Measurements from ENCODE around the gene PLVAP.
A peak's percentile ranks its signal among the peaks of the same experiment; 100 is the strongest.

Gene PLVAP, protein sequence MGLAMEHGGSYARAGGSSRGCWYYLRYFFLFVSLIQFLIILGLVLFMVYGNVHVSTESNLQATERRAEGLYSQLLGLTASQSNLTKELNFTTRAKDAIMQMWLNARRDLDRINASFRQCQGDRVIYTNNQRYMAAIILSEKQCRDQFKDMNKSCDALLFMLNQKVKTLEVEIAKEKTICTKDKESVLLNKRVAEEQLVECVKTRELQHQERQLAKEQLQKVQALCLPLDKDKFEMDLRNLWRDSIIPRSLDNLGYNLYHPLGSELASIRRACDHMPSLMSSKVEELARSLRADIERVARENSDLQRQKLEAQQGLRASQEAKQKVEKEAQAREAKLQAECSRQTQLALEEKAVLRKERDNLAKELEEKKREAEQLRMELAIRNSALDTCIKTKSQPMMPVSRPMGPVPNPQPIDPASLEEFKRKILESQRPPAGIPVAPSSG

DNA sequence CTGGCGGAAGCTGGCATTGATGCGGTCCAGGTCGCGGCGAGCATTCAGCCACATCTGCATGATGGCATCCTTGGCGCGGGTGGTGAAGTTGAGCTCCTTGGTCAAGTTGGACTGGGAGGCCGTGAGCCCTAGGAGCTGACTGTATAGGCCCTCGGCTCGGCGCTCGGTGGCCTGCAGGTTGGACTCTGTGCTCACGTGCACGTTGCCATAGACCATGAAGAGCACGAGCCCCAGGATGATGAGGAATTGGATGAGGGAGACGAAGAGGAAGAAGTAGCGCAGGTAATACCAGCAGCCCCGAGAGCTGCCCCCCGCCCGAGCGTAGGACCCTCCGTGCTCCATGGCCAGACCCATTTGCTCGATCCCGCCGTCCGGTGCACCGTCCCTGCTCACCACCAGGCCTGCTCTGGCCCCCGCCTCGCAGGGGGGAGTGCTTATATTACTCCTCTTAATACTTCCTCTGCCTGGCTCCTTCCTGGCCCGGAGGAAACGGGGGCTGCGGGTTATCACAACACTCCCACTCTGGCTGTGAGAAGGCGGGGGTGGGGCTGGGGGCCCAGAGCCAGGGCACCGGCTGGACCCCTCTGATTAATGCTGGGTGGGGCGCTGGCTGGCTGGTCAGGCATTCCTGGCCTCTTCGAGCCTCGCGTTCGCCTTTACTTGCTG is at the start of gene PLVAP:
TSS of gene PLVAP (minus strand) at position 408 of the 666 bp plus-strand sequence. CDS start at position 354, 54 bp downstream.
- no peak for DNase-seq (ENCODE audit: low read depth)

DNA sequence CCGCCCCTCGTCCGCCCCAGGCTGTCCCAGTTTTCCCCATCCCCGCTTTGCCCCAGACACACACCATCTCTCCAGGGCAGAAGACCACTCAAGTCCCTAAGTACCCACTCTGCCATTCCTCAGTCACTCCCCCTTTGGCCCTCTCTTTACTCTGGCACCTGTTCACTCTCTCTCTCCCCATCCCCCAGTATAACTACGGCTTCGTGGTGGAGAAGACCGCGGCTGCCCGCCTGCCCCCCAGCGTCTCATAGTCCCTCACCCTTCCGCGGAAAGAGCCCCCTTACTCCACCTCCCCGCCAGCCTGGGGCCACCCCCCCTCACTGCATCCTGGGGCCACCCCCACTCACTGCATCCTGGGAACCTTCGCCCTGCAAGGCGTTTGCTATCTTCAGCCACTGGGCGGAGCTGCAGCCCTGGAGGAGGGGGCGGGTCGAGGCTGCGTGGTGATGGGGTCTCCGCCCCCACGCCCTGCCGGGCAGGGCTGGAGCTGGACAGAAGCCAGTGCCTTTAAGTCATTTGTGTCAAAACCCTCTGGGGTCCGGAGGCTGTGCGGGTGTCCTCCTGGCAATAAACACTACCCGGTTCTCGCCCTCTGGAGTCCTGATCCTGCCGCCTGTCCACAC is 47.7 kb upstream of the PLVAP start:
- no peak for DNase-seq (ENCODE audit: low read depth)

GRCh38 chr19:17423429-17424208 is 46.5 kb upstream of the PLVAP start:
- no peak for DNase-seq (ENCODE audit: low read depth)

DNA sequence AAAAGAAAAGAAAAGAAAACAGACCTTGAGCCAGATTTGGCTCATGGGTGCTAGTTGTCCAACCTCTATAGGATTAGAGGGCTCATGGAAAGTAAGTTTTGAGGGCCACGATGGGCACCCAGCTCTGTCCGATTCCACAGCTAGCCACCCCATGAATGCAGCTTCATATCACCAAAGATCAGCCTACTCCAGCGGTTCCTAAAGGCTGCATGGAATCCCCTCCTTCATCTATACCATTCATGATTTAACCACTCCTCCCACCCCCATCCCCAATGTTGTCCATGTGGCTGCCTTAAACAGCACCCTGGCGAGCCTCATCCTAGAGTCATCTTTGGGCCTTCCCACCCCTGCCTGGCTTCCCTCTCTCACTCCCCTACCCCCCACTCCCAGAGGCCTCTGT is 44.8 kb upstream of the PLVAP start:
- no peak for DNase-seq (ENCODE audit: low read depth)

- DNase-seq (ENCODE audit: low read depth): no peak
Measured at GRCh38 chr19:17420475-17420924, 43.4 kb upstream of the PLVAP start.

DNA sequence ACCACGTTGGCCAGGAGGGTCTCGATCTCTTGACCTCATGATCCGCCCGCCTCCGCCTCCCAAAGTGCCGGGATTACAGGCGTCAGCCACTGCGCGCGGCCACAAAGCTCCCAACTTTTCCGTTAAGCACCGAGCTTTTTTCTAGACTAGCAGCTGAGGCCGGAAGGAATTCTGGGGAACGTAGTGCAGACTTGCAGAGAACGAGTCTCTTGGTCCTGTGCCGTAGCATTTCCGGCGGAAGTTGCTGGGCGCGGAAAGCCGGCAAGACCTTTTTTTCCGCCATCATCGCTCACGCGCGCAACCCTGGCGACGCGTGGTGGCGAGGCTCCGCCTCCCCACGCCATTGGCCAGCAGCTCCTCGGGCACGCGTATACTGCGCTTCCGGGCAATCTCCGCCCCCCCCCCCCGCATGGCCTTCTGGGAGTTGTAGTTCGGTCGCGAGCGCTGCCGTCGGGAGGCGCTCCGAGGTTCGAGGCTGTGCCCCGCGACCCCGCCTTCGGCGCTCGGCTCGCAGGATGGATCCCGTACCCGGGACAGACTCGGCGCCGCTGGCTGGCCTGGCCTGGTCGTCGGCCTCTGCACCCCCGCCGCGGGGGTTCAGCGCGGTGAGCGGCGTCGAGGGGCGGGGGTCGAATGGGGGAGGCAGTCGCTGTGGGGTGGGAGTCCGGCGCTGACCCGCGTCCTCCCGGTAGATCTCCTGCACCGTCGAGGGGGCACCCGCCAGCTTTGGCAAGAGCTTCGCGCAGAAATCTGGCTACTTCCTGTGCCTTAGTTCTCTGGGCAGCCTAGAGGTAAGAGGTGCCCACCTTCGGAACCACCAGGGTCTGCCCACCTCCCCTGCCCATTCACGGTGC is 42.7 kb upstream of the PLVAP start, which contains the start of gene MVB12A:
TSS of gene MVB12A (plus strand) at position 427 of the 854 bp plus-strand sequence. CDS start at position 516, 89 bp downstream.
- peak; percentile 91 for DNase-seq (ENCODE audit: low read depth)

- no peak for DNase-seq (ENCODE audit: low read depth)
Measured at GRCh38 chr19:17419154-17419620, 42.0 kb upstream of the PLVAP start.

GRCh38 chr19:17418710-17419109 is 41.6 kb upstream of the PLVAP start:
- DNase-seq (ENCODE audit: low read depth): no peak

DNA sequence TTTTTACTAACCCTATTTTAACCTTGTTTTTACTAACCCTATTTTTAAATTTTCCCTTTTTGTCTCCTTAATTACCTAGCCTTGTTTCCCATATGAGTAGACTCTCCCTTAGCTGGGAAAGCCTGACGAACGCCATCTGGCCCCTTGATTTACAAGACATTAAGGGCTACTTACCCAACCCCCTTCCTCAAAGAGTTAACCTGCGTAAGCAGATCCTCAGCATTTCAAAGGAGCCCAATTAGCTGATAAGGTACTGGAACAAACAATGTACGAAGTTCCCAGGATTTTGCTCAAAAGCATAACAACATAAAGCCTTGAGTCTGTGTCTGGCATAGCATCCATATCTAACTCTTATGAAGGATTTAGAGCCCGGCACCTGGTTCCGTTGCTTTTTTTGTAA is 38.0 kb upstream of the PLVAP start:
- DNase-seq (ENCODE audit: low read depth): no peak

- DNase-seq (ENCODE audit: low read depth): no peak
Measured at GRCh38 chr19:17414097-17414496, 37.0 kb upstream of the PLVAP start.

DNA sequence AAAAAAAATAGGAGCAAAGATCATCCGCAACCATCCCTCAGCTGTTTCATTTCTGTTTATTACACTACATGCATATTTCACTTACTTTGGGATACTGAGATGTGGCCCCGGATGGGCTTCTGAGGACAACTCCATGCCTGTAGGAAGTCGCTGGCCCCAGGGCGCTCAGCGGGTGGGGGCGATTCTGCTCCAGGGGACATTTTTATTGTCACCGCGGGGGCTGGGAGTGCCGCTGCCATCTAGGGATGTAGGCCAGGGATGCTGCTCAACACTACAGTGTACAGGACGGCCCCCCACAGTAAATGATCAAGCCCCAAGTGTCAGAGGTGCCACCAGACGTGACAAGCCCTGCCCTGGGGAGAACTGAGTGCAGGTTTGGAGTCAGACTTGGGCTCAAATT is 34.7 kb upstream of the PLVAP start:
- no peak for DNase-seq (ENCODE audit: low read depth)

DNA sequence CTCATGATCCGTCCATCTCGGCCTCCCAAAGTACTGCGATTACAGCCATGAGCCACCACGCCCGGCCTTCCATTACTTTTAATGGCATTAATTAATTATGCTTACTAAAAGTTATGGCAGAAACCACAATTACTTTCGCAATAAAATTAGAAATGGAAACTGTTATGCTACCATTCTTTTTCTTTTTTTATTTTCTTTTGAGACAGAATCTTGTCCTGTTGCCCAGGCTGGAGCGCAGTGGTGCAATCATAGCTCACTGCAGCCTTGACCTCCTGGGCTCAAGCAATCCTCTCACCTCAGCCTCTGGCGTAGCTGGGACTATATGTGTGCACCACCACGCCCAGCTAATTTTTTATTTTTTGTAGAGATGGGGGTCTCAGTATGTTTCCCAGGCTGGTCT is 32.8 kb upstream of the PLVAP start:
- DNase-seq (ENCODE audit: low read depth): no peak

DNA sequence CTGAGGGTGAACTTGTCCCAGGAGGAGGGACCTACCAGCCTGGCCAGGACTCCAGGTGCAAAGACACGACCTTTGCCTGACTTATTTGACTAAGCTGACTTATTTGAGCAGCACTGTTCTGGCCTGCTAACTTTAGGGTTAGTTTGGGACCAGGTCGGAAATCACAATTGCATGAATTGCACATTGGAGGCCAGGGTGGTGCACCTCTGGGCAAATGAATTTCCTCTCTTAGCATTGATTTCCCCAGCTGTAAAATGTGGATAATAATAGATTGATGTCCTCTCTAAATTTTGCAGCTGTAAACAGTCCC is 29.7 kb upstream of the PLVAP start:
- DNase-seq (ENCODE audit: low read depth): no peak

- DNase-seq (ENCODE audit: low read depth): no peak
Measured at GRCh38 chr19:17406046-17406886, 29.1 kb upstream of the PLVAP start.

- DNase-seq (ENCODE audit: low read depth): peak; percentile 27
Measured at GRCh38 chr19:17405250-17406045, 28.3 kb upstream of the PLVAP start, which contains the start of gene BST2. BST2 (minus strand) TSS chr19:17405630; CDS start chr19:17405575, 55 bp downstream.

GRCh38 chr19:17404621-17405249 is 27.6 kb upstream of the PLVAP start:
- DNase-seq (ENCODE audit: low read depth): no peak

- DNase-seq (ENCODE audit: low read depth): no peak
Measured at GRCh38 chr19:17404015-17404414, 26.9 kb upstream of the PLVAP start.

- peak; percentile 51 for DNase-seq (ENCODE audit: low read depth)
Measured at GRCh38 chr19:17402982-17403855, 26.1 kb upstream of the PLVAP start.

All from activated T-cell treated with anti-CD3 and anti-CD28 coated beads for 1 hour (primary cell).